GM12878 (cell line): Measurements from ENCODE around the gene CUL4A. TPM values are rescaled to one million over a fixed set of nuclear protein-coding genes. Genes with fewer than 3 reads are reported as not detected.

Source experiments
- CREB1 ChIP-seq: IDR thresholded peaks from 2 replicates; pipeline ENCODE4 v1.6.1; 2012; ENCODE audit warnings: low read depth, mild to moderate bottlenecking, inconsistent platforms
- EED ChIP-seq: sonication (generic); IDR thresholded peaks from 2 replicates; pipeline ENCODE4 v1.6.1; 2016; ENCODE audit warnings: antibody characterized with exemption, low read depth
- FOXK2 ChIP-seq: fragments of 450-650 bp; IDR thresholded peaks from 2 replicates; pipeline ENCODE4 v1.6.1; 2017; ENCODE audit warnings: mild to moderate bottlenecking, moderate library complexity
- GATAD2B ChIP-seq: fragments of 450-650 bp; conservative IDR thresholded peaks from 2 replicates; pipeline ENCODE4 v1.6.1; 2017; ENCODE audit warnings: low read depth, mild to moderate bottlenecking, moderate library complexity
- HDAC2 ChIP-seq: fragments of 200-600 bp; sonication (generic); IDR thresholded peaks from 2 replicates; pipeline ENCODE4 v1.6.1; 2017
- JUND ChIP-seq: IDR thresholded peaks from 2 replicates; pipeline ENCODE4 v1.6.1; 2012; ENCODE audit warnings: low read depth, mild to moderate bottlenecking, low read length, improper control_type of control experiment, moderate library complexity
- KLF5 ChIP-seq: fragments of 450-650 bp; IDR thresholded peaks from 2 replicates; pipeline ENCODE4 v1.6.1; 2014; ENCODE audit warnings: mild to moderate bottlenecking; ENCODE audit not compliant: partially characterized antibody
- MLLT1 ChIP-seq: fragments of 450-650 bp; IDR thresholded peaks from 2 replicates; pipeline ENCODE4 v1.6.1; 2016; ENCODE audit warnings: mild to moderate bottlenecking
- PKNOX1 ChIP-seq: fragments of 450-650 bp; IDR thresholded peaks from 2 replicates; pipeline ENCODE4 v1.6.1; 2016; ENCODE audit warnings: mild to moderate bottlenecking
- SIX5 ChIP-seq: IDR thresholded peaks from 2 replicates; pipeline ENCODE4 v1.6.1; 2011; ENCODE audit warnings: mild to moderate bottlenecking, low read depth, low read length, moderate library complexity; ENCODE audit not compliant: severe bottlenecking
- SMAD1 ChIP-seq: fragments of 450-650 bp; IDR thresholded peaks from 2 replicates; pipeline ENCODE4 v1.6.1; 2018; ENCODE audit warnings: mild to moderate bottlenecking, low read depth; ENCODE audit not compliant: partially characterized antibody
- TCF3 ChIP-seq: IDR thresholded peaks from 2 replicates; pipeline ENCODE4 v1.6.1; 2012; ENCODE audit warnings: low read depth, mild to moderate bottlenecking, low read length, borderline replicate concordance; ENCODE audit not compliant: insufficient read depth
- ZBED1 ChIP-seq: IDR thresholded peaks from 2 replicates; pipeline ENCODE4 v1.6.1; 2016; ENCODE audit warnings: borderline replicate concordance
- ZBTB4 ChIP-seq: fragments of 450-650 bp; formaldehyde crosslinking; IDR thresholded peaks from 2 replicates; pipeline ENCODE4 v1.4.0; 2022; ENCODE audit warnings: mild to moderate bottlenecking, moderate library complexity
- polyA plus RNA-seq, 11 experiments: library from polyadenylated mRNA; depleted of rRNA in 4 of 11; unstranded in 6 of 11; stranded (reverse) in 5 of 11; fragments of >200 nt; fragmentation: Nextera tagmentation in 4 of 11; fragmentation: Illumina TruSeq in 1 of 11; extraction: Ambion mirVana in 4 of 11; extraction: Trizol in 1 of 11; gene quantifications; 1 replicate in 1 of 11; 2 replicates in 10 of 11; pipeline versions ENCODE4 v1.2.1 to v1.2.3, GENCODE V29; 2011 to 2016; ENCODE audit warnings: inconsistent platforms in 2 of 11, missing spikeins in 2 of 11, low read depth in 1 of 11
- total RNA-seq, 4 experiments: library from RNA; depleted of rRNA in 3 of 4; stranded (reverse); fragments of >200 nt in 3 of 4; fragmentation: Illumina TruSeq in 1 of 4; extraction: Trizol in 1 of 4; gene quantifications; 2 replicates each; pipeline versions ENCODE4 v1.2.1 to v1.2.3, GENCODE V29; 2013 to 2021
- TF ChIP-seq, protein P1 (sequence below): fragments of 450-650 bp; conservative IDR thresholded peaks from 2 replicates; pipeline ENCODE4 v1.6.1; 2017; ENCODE audit warnings: mild to moderate bottlenecking, moderate library complexity
- TF ChIP-seq, protein P2 (sequence below): fragments of 450-650 bp; IDR thresholded peaks from 2 replicates; pipeline ENCODE4 v1.6.1; 2014; ENCODE audit warnings: mild to moderate bottlenecking
- TF ChIP-seq, protein P3 (sequence below): fragments of 450-650 bp; IDR thresholded peaks from 2 replicates; pipeline ENCODE4 v1.6.1; 2018; ENCODE audit warnings: mild to moderate bottlenecking, low read depth, moderate library complexity; ENCODE audit not compliant: partially characterized antibody

The CUL4A gene
- total and polyA plus RNA-seq, 10 of the 15 experiments (the other 5 are each of a cell fraction or from before 2014, with no cell fraction given) = 19.7 to 74.3 (median 55.6) TPM

DNA sequence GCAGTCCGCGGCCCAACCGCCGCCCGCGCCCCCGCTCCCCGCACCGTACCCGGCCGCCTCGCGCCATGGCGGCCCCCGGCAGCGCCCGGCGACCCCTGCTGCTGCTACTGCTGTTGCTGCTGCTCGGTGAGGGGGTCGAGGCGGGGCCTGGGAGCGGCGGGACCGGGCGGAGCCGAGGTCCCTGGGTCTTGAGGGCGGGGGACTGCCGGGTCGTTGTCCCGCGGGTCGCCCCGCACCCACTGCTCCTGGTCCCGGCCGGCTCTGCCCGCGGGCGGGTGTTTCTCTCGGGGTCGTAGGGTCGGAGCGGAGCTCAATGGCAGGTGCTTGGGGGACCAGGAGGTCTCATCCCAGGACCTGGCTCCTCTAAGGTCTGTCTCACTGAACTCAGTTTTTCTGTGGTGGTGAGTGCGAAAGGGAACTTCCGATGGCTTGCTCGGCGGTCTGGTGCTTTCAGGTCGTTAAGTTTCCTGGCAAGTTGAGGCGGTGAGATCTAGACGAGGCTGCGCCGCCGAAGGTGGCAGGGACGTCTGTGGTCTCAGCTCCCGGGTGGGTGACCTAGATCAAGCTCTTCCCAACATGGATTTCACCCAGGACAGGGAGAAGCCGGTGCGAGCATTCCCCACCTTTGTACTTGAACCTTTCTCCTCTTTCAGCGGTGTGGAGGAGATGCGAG is 88.1 kb downstream of the CUL4A start (continued):
- TF ChIP-seq SIX5 = no peak
- TF ChIP-seq HDAC2 = no peak
- no peak for TF ChIP-seq KLF5
- no peak for TF ChIP-seq TCF3
- no peak for TF ChIP-seq ZBTB4 (CRISPR knock-in tag)
- TF ChIP-seq FOXK2 = no peak
- no peak; the same call in 1 of the 2 replicates for TF ChIP-seq MLLT1
- no peak for TF ChIP-seq PKNOX1
- TF ChIP-seq, protein P1, sequence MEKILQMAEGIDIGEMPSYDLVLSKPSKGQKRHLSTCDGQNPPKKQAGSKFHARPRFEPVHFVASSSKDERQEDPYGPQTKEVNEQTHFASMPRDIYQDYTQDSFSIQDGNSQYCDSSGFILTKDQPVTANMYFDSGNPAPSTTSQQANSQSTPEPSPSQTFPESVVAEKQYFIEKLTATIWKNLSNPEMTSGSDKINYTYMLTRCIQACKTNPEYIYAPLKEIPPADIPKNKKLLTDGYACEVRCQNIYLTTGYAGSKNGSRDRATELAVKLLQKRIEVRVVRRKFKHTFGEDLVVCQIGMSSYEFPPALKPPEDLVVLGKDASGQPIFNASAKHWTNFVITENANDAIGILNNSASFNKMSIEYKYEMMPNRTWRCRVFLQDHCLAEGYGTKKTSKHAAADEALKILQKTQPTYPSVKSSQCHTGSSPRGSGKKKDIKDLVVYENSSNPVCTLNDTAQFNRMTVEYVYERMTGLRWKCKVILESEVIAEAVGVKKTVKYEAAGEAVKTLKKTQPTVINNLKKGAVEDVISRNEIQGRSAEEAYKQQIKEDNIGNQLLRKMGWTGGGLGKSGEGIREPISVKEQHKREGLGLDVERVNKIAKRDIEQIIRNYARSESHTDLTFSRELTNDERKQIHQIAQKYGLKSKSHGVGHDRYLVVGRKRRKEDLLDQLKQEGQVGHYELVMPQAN = 0 out of 2 replicates have a peak, but pooled peaks have one; percentile 46
- TF ChIP-seq CREB1 = no peak
- no peak for TF ChIP-seq SMAD1
- TF ChIP-seq GATAD2B = 0 out of 2 replicates have a peak, but pooled peaks have one; percentile 12
- TF ChIP-seq, protein P2, sequence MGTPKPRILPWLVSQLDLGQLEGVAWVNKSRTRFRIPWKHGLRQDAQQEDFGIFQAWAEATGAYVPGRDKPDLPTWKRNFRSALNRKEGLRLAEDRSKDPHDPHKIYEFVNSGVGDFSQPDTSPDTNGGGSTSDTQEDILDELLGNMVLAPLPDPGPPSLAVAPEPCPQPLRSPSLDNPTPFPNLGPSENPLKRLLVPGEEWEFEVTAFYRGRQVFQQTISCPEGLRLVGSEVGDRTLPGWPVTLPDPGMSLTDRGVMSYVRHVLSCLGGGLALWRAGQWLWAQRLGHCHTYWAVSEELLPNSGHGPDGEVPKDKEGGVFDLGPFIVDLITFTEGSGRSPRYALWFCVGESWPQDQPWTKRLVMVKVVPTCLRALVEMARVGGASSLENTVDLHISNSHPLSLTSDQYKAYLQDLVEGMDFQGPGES = no peak
- TF ChIP-seq, protein P3, sequence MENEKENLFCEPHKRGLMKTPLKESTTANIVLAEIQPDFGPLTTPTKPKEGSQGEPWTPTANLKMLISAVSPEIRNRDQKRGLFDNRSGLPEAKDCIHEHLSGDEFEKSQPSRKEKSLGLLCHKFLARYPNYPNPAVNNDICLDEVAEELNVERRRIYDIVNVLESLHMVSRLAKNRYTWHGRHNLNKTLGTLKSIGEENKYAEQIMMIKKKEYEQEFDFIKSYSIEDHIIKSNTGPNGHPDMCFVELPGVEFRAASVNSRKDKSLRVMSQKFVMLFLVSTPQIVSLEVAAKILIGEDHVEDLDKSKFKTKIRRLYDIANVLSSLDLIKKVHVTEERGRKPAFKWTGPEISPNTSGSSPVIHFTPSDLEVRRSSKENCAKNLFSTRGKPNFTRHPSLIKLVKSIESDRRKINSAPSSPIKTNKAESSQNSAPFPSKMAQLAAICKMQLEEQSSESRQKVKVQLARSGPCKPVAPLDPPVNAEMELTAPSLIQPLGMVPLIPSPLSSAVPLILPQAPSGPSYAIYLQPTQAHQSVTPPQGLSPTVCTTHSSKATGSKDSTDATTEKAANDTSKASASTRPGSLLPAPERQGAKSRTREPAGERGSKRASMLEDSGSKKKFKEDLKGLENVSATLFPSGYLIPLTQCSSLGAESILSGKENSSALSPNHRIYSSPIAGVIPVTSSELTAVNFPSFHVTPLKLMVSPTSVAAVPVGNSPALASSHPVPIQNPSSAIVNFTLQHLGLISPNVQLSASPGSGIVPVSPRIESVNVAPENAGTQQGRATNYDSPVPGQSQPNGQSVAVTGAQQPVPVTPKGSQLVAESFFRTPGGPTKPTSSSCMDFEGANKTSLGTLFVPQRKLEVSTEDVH = no peak
- TF ChIP-seq ZBED1 = no peak
- TF ChIP-seq EED = no peak
- no peak for TF ChIP-seq JUND
